Stimulated activated CD4-positive, alpha-beta T cell treated with anti-CD3 and anti-CD28 coated beads, Interleukin-2, amount 100 ng/mL, for 48 hours (primary cell): Measurements from ENCODE around the gene PCNX1.
"Not testable (repeated sequence)": the region's sequence is repeated elsewhere in the genome, so short reads cannot be mapped to it uniquely, and the experiment has no call there.

ENCODE experiments used
- DNase-seq, 2 donors: peaks; one replicate each; pipeline ENCODE4 v3.0.0-alpha.2; 2020

The PCNX1 gene

GRCh38 chr14:70907176-70907995 lies at the start of gene PCNX1:
PCNX1 (plus strand) TSS chr14:70907459; CDS start chr14:70907851, 392 bp downstream.
- peak; percentile 85 to 90 for DNase-seq

GRCh38 chr14:70857496-70857890 lies 49.8 kb upstream of the PCNX1 start:
- DNase-seq, result no peak

- no peak for DNase-seq
Measured at GRCh38 chr14:70858641-70859040, 48.6 kb upstream of the PCNX1 start.

- DNase-seq, result not testable (repeated sequence)
Measured at GRCh38 chr14:70866992-70867391, 40.3 kb upstream of the PCNX1 start.

GRCh38 chr14:70871001-70871400 lies 36.3 kb upstream of the PCNX1 start:
- no peak for DNase-seq

GRCh38 chr14:70871863-70872677 lies 35.2 kb upstream of the PCNX1 start:
- no peak for DNase-seq

- DNase-seq, result no peak
Measured at GRCh38 chr14:70872678-70873020, 34.6 kb upstream of the PCNX1 start.

- no peak for DNase-seq
Measured at GRCh38 chr14:70873627-70874026, 33.6 kb upstream of the PCNX1 start.

- not testable (repeated sequence) for DNase-seq
Measured at GRCh38 chr14:70875811-70876460, 31.3 kb upstream of the PCNX1 start.

GRCh38 chr14:70879448-70879847 lies 27.8 kb upstream of the PCNX1 start:
- no peak for DNase-seq

GRCh38 chr14:70880888-70881287 lies 26.4 kb upstream of the PCNX1 start:
- DNase-seq, result not testable (repeated sequence)

- no peak for DNase-seq
Measured at GRCh38 chr14:70881549-70882177, 25.6 kb upstream of the PCNX1 start.

GRCh38 chr14:70882776-70883492 lies 24.3 kb upstream of the PCNX1 start:
- DNase-seq, result no peak

- DNase-seq, result no peak
Measured at GRCh38 chr14:70884595-70885342, 22.5 kb upstream of the PCNX1 start.

- peak; percentile 39 to 52 for DNase-seq
Measured at GRCh38 chr14:70885343-70886022, 21.8 kb upstream of the PCNX1 start.

- DNase-seq, result peak; percentile 31 to 43
Measured at GRCh38 chr14:70886421-70887206, 20.6 kb upstream of the PCNX1 start.

- no peak for DNase-seq
Measured at GRCh38 chr14:70887207-70887681, 20.0 kb upstream of the PCNX1 start.

- no peak for DNase-seq
Measured at GRCh38 chr14:70887737-70888499, 19.3 kb upstream of the PCNX1 start.

GRCh38 chr14:70888681-70889175 lies 18.5 kb upstream of the PCNX1 start:
- DNase-seq, result no peak
